Umbilical cord (tissue), 2 donors: ENCODE data around the gene CBX4. TPM values are rescaled to one million over a fixed set of nuclear protein-coding genes. Genes with fewer than 3 reads are reported as not detected.

Source experiments
- DNase-seq: peaks from one replicate; pipeline ENCODE4 v3.0.0-alpha.2; 2015; ENCODE audit warnings: low spot score
- total RNA-seq: library from RNA; depleted of rRNA; stranded (reverse); fragments of >200 nt; gene quantifications from one replicate; pipeline ENCODE4 v1.2.3, GENCODE V29; 2014; ENCODE audit warnings: low replicate concordance; ENCODE audit not compliant: insufficient read depth

CBX4 gene
- total RNA-seq, 1 donor from 2014 or later: 7.2 TPM

DNA sequence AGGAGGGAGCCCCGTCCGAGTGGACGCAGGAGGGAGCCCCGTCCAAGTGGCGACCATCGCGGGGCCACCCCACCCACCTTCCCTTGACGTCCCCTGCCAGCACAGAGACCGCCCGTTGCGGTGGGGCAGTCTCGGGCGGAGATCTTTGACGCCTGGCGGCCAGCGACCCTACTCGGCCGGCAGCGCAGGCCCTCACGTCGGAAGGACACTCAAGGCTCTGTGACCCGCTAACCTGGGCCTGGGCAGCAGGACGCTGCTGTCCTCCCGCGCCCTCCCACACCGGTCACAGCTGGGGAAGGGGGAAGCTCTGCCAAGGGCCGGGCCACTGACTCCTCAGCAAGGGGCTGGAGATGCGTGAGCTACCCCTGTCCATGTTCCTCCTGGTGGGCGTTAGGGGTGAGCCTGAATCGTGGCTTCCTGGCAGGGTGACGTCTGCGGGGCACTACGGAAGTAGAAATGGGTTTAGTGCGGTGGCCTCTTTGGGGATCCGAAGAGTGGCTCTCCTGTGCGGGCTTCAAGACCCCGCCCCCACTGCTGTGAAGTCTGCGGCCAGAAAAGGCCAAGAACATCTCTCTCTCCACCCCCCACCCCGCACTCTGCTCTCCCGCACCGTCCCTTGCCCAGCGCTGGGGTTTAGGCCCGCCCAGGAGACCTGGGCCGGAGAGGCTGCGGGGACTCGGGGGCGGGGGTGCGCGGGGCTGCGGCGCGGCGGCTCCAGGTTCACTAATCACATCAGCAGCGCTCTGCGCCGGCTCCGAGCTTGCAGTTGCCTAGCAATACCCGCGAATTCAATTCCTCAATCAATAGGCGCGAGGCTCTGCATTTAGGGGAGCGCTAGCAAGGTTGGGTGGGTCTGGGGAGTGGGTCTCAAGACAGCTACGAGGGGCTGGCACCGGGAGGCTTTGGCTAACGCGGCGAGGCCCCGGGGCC, 48.2 kb downstream of the CBX4 start:
- no peak for DNase-seq

DNA sequence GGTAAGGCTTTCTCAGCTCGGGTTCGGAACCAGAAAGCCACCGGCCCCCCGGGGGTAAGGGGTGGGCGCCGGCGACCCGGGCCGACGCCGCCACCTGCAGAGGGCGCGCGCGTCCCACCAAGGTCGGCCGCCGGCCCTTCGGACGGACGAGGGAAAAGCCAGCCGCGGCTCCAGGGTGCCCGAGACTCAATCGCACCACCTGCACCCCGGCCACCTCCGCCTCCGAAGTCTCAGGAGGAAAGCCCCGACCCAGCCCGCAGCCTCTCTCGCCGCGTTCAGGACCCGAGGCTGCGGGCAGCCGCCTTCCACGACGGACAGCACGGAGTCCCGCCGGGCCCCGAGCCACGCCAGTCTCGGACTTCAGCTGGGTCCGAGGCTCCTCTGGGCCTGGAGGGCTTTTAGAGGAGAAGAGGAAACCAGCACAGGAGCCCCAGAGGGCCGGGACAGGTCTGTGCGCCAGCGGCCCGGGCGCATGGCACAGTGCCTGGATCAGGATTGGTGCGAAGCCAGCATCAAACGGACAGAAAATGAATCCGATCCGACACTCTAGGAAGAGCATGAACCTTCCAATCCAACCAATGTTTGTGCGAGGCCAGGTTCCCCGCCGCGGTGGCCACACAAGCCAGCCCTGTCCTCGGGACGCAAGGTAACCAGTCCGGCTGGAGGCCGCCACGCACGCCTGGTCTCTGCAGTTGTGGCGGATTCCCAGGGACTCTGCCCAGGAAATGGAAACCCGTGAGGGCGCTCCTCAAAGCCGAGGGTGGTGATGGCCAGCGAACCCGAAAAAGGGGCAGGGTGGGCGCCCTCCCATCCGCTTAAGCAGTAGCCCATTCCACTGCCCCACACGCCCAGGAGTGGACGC, 49.1 kb downstream of the CBX4 start:
- DNase-seq: no peak

DNA sequence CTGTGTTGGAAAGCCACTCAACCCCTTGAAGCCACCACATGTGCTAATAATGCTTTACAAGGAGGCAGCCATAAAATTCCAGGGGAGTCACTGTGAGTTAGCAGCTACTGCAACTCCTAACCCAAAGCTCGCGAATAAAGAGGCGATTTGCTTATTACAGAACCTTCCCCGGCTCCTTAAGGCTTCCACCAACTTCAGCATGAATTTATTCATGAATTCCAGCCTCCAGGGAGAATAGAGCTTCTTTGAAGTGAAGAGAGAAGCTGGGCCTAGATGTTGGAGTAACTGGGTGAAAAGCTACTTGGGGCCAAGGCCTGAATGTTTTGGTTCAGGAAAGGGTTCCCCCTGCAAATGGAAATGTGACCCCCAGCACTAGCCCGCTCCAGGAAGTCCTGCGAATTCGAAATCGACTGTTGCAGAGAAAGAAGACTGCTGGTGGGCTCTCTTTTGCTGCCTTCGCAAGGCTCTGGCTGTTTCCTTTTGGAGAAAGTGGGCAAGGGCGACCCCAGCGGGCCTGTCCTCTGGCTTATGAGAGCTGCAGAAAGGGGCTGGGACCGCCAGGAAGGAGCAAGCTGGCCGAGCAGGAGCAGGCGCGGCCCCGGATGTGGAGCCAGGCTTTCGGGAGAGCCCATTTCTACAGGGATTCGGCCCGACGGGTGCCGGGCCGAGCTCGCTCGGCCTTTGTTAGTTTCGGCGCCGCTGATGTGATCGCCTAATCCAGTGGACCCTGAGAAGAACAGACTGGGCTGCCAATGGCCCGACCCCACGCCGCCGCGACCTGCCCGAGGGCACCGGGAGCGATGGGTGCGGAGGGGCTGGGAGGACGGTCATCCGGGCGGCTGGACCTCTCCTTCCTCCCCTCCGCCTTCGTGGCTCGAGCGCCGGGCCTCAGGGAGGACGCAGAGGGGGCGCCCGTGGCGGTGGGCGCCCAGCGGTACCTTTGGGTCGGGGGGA, 50.0 kb downstream of the CBX4 start:
- DNase-seq: no peak

DNA sequence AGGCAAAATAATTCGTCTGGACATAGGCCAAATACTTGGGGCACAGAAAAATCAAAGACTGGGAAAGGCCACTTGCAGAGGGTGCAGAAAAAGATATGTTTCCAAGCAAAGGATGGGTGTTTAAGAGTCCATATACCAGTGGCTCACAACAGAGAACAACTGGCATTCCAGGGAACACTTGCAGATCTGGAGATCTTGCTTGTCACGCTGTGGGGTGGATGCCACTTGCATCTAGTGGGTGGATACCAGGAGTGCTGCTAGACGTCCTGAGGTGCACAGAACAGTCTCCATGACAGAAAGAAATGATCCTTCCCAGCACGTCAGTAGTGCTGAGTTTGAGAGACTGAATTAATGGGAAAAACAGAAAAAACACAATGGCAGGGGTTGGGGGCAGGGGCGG, 50.8 kb downstream of the CBX4 start:
- DNase-seq: no peak

DNA sequence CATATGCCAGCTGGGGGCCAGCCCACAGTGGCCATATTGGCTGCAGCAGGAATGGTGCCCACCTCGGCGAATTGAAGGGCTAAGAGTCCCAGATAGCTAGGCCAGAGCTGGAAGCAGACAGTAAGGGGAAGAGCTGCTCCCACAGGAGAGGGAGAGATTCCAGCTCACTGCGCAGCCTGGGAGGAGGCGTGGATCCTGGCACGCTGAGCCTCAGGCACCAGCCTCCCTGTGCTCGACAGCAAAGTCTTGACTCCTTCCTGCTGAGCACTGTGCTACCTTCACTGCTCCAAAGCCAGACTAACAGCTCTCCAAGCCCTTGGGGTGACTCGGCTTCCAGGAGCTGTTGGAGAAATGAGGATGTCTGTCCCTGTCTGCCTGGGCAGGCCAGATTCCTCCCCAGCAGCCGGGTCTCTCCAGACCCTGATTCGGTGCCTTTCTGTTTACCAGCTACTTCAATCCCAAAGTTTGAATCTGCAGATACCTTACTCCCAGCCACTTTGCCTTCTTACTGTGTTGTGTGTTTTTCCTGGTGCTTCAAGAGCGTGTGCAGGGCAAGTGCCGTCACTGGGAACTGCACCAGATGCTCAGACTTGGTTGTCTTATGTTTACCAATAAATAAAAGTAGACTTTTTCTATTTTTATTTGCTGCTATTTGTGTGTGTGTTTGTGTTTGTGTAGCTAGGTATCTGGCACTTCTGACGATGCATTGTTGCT, 52.2 kb downstream of the CBX4 start:
- DNase-seq: no peak

DNA sequence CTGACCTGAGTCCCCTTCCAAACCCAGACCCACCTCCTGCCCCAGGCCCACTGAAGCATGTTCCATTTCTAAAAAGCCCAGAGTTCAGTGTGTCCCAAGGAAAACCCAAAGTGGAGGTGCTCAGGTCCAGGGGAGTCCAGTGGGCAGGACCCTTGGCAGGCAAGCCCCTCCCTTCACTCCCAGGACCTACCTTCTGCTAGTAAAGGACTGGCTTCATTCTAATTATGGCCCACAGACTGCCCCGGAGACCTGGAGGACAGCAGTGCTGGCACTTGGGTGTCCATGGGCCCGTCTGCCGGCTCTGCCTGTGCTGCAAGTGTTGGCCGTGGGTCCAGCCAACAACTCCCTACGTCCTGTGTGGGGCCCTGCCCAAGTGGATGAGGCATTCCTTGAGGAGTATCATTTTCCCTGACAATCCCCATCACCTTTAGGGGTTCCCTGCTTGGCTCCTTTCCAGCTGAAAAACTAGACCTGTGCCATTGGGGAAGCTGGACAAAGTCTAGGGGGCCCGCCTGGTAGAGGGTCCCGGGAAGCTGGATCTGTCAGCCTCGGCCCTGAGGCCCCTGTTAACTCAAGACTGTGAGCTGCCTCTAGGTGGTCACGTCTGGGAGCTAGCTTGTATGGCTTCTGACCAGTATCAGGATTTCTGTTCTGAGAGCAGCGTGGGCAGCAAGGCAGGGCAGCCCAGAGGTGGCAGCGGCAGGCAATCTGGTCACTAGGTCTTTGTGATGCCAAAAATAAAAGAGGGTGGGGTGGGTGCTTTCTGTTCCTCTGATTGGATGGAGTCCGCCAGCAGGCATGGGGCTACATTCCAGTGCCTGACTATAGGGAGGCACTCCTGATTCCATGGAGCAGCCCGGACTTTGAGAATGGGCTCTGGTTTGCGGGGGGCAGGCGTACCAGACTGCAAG, 53.1 kb downstream of the CBX4 start:
- DNase-seq: no peak

DNA sequence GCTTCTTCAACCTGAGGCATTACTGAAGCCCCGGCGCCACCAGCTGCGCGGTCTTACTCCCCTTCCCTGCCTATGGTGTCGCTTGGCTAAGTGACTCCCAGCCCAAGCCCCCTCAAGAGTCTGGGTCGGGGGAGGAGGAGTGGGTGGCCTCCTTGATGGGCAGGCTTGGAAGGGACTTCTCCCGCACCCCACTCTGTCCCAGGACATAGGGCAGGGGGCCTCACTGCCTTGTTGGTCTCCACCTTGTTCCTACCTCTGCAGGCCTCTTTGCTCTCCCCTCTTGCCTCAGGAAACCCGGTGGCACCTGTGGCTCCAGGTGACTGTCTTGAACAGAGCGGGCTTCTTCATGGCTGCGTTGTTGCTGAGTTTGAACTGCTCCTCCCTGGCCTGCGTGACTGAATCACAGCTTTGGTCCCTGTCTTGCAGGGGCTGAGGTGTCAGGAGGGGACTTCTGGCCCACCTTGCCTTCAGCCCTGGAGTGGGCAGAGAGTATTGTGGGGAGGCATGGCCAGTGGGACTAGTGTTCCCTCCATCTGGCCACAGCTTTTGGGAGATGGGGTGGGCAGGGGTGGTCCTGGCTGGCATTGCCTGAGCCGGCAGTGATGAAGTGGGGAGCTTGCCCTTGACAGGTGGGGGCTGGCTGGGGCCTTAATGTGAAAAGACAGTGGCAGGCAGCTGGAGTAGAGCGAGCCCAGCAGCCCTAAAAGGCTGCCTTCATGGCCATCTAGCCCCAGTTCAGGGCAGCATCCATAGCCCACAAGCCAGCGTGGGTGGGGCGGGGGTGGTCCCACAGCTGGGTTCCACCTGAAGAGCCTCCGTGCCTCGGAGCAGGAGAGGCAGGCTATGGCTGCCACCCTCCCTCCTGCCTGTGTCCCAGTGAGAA, 54.0 kb downstream of the CBX4 start:
- no peak for DNase-seq

DNA sequence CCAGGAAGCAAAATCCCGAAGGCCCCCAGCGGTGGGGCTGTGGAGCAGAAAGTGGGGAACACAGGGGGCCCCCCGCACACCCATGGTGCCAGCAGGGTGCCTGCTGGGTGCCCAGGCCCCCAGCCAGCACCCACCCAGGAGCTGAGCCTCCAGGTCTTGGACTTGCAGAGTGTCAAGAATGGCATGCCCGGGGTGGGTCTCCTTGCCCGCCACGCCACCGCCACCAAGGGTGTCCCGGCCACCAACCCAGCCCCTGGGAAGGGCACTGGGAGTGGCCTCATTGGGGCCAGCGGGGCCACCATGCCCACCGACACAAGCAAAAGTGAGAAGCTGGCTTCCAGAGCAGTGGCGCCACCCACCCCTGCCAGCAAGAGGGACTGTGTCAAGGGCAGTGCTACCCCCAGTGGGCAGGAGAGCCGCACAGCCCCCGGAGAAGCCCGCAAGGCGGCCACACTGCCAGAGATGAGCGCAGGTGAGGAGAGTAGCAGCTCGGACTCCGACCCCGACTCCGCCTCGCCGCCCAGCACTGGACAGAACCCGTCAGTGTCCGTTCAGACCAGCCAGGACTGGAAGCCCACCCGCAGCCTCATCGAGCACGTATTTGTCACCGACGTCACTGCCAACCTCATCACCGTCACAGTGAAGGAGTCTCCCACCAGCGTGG, 54.8 kb downstream of the CBX4 start:
- no peak for DNase-seq

DNA sequence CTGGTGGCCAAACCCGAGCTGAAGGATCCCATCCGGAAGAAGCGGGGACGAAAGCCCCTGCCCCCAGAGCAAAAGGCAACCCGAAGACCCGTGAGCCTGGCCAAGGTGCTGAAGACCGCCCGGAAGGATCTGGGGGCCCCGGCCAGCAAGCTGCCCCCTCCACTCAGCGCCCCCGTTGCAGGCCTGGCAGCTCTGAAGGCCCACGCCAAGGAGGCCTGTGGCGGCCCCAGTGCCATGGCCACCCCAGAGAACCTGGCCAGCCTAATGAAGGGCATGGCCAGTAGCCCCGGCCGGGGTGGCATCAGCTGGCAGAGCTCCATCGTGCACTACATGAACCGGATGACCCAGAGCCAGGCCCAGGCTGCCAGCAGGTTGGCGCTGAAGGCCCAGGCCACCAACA, 55.3 kb downstream of the CBX4 start:
- DNase-seq: no peak

Other genes with a start within 250 kb of the CBX4 start
- 9.1 TPM for gene RBFOX3, start 228.4 kb downstream of the CBX4 start, total RNA-seq
- 0.48 TPM for gene ENPP7, start 108.5 kb downstream of the CBX4 start, total RNA-seq
- 2.2 TPM for gene CBX2, start 61.3 kb downstream of the CBX4 start, total RNA-seq
- gene CBX8, start 42.4 kb downstream of the CBX4 start, total RNA-seq: 3.1 TPM
- 21.7 TPM for gene TBC1D16, start 196.4 kb upstream of the CBX4 start, total RNA-seq
- 2.9 TPM for gene CCDC40, start 197.2 kb upstream of the CBX4 start, total RNA-seq